ENCODE results near the gene MKNK1.

The MKNK1 gene

DNA sequence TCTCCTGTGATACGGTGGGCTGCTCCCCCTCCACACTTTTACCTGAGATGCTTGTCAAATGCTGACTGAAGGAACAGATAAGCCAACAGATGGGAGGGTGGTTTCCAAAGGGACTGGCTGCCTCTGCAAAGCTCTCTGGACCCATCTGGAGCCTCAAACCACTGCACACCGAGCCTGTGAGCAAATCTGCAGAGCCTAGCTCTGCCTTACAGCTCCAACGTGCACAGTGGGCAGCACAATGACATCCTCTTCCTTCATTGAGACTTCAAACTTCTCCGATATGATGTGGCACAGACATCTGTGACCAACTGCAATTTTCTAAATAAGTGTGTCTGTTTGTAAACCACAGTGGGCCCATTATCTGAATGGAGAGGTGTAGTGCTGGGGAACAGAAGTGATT, 26.4 kb downstream of the MKNK1 start:
- TF ChIP-seq, protein P1, sequence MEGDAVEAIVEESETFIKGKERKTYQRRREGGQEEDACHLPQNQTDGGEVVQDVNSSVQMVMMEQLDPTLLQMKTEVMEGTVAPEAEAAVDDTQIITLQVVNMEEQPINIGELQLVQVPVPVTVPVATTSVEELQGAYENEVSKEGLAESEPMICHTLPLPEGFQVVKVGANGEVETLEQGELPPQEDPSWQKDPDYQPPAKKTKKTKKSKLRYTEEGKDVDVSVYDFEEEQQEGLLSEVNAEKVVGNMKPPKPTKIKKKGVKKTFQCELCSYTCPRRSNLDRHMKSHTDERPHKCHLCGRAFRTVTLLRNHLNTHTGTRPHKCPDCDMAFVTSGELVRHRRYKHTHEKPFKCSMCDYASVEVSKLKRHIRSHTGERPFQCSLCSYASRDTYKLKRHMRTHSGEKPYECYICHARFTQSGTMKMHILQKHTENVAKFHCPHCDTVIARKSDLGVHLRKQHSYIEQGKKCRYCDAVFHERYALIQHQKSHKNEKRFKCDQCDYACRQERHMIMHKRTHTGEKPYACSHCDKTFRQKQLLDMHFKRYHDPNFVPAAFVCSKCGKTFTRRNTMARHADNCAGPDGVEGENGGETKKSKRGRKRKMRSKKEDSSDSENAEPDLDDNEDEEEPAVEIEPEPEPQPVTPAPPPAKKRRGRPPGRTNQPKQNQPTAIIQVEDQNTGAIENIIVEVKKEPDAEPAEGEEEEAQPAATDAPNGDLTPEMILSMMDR (IDR thresholded peaks at IDR 0.05; ENCODE audit: low read depth, low read length): no peak
- no peak for TF ChIP-seq MYC (IDR thresholded peaks at IDR 0.05; ENCODE audit: low read depth, low read length)
- TF ChIP-seq POLR2A (IDR thresholded peaks at IDR 0.05; ENCODE audit: extremely low read depth, insufficient read length): no peak
- TF ChIP-seq, protein P2, sequence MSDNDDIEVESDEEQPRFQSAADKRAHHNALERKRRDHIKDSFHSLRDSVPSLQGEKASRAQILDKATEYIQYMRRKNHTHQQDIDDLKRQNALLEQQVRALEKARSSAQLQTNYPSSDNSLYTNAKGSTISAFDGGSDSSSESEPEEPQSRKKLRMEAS (IDR thresholded peaks at IDR 0.05; ENCODE audit: low read depth, low read length): no peak
- no peak for DNase-seq (ENCODE audit: low read depth)
- no peak overlapping the region for H3K4me3 ChIP-seq (ENCODE audit: low read depth, low read length)

DNA sequence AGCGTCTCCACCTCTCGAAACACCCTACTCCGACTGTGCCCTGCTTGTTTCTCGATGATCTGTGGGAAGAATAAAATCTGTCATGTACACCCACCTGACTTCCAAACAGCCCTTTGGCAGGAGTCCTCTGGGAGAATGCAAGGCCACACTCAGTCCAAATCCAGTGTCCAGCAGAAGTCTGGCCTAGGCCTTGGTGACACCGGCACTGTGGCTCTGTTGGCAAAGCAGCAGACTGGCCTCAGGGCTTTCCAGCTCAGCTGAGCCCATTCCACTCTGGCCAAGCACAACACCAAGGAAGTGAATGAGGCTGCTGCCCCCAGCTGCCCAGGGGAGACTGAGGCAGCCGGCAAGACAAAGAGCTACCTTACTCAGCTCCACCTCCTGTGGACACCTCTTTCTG, 27.5 kb downstream of the MKNK1 start:
- no peak for DNase-seq (ENCODE audit: low read depth)
- TF ChIP-seq MYC (IDR thresholded peaks at IDR 0.05; ENCODE audit: low read depth, low read length) (no peak), POLR2A (IDR thresholded peaks at IDR 0.05; ENCODE audit: extremely low read depth, insufficient read length) (no peak)
- TF ChIP-seq, protein P1 (IDR thresholded peaks at IDR 0.05; ENCODE audit: low read depth, low read length): no peak
- TF ChIP-seq, protein P2 (IDR thresholded peaks at IDR 0.05; ENCODE audit: low read depth, low read length): no peak
- H3K4me3 ChIP-seq (ENCODE audit: low read depth, low read length): no peak overlapping the region

DNA sequence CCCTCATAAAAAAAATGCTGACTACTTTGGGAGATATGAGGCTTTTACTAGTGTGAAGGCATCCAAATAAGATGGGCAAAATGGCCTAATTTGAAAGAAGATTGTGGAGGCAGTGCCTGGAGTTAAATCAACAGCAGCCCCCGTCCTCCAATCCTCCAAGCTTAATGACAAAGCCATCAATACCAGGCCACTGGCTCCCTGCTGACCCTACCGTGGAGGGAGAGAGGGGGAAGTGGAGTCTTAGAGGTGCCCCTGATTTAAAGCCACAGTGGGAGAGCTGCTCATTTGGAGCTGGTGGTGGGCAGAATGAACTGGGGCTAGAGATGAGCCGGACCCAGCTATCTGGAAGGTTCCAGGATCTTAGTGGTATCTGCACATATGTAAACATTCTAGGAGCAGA, 28.3 kb downstream of the MKNK1 start:
- TF ChIP-seq POLR2A (IDR thresholded peaks at IDR 0.05; ENCODE audit: extremely low read depth, insufficient read length) (no peak), MYC (IDR thresholded peaks at IDR 0.05; ENCODE audit: low read depth, low read length) (no peak)
- TF ChIP-seq, protein P2 (IDR thresholded peaks at IDR 0.05; ENCODE audit: low read depth, low read length): no peak
- TF ChIP-seq, protein P1 (IDR thresholded peaks at IDR 0.05; ENCODE audit: low read depth, low read length): no peak
- no peak for DNase-seq (ENCODE audit: low read depth)
- H3K4me3 ChIP-seq (ENCODE audit: low read depth, low read length): no peak overlapping the region

DNA sequence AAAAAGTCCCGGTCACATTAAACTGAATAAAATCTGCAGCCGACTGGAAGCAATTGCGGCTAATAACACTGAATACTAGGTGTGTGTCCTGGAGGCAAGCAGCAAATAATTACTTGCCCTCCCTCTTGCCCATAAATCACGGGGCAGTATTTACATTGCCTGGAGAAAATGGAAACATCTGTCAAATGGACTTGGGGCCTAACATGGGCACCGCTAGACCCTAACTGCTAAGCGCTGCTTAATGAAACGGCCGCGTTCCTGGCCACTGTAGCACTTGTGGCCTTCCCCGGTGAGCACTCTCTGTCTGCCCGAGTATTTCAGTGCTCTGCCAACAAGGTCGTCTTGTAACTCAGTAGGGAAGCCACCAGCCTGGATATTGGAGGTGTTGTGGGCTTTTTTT, 28.8 kb downstream of the MKNK1 start:
- no peak overlapping the region for H3K4me3 ChIP-seq (ENCODE audit: low read depth, low read length)
- TF ChIP-seq POLR2A (IDR thresholded peaks at IDR 0.05; ENCODE audit: extremely low read depth, insufficient read length): no peak
- no peak for TF ChIP-seq MYC (IDR thresholded peaks at IDR 0.05; ENCODE audit: low read depth, low read length)
- TF ChIP-seq, protein P1 (IDR thresholded peaks at IDR 0.05; ENCODE audit: low read depth, low read length): no peak
- TF ChIP-seq, protein P2 (IDR thresholded peaks at IDR 0.05; ENCODE audit: low read depth, low read length): no peak
- DNase-seq (ENCODE audit: low read depth): no peak

DNA sequence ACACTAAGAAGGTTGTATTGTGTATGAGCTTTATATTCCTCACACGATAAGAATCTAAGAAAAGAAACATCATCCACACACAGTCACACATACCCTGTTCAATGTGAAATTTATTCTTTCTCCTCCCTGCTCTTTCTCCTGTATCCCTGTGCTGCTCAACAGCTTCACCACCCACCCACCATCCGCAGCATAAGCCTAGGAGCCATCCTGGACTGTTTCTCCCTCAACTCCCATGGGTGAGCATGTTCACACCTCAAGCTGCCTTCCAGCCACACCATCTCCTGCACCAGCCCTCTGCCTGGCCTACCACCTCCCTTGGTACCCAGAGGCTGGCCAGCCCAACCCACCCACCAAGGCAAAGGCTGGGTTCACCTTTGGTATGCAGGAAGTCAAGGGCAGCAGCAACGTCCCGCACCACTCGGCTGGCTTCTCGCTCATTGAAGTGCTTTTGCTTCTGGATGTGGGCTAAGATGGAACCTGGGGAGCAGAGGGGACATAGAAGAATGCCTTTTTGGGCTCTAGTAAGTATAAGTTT, 32.3 kb downstream of the MKNK1 start:
- DNase-seq (ENCODE audit: low read depth): no peak
- TF ChIP-seq, protein P1 (IDR thresholded peaks at IDR 0.05; ENCODE audit: low read depth, low read length): no peak
- H3K4me3 ChIP-seq (ENCODE audit: low read depth, low read length): no peak overlapping the region
